CD4-positive, alpha-beta T cell treated with Interleukin-6 at 100 ng/mL for 8 hours (primary cell): ENCODE measurements around the gene WDR55.
"Not testable (repeated sequence)": the region's sequence is repeated elsewhere in the genome, so short reads cannot be mapped to it uniquely, and the experiment has no call there.

Experiments used
- DNase-seq: peaks from one replicate; pipeline ENCODE4 v3.0.0-alpha.2; 2020; ENCODE audit warnings: mixed read lengths, low spot score

Gene WDR55

DNA sequence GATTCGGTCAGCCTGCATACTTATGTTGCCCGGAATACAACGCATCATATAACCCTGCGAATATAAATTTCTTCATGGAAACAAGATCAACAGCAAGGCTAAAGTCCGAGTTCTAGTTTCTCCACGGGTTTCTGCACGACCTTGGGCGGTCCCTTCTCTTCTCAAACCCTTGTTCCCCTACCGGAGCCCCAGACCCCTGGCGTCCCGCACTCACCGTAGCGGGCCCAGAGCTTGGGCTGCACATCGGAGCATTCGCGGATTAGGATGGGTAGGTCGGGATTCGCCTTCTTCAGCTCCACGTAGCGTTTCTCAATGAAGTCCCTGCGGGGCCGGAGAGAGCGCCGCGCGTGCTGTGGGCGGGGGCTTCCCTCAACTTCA, 17.7 kb upstream of the WDR55 start:
- no peak for DNase-seq

DNA sequence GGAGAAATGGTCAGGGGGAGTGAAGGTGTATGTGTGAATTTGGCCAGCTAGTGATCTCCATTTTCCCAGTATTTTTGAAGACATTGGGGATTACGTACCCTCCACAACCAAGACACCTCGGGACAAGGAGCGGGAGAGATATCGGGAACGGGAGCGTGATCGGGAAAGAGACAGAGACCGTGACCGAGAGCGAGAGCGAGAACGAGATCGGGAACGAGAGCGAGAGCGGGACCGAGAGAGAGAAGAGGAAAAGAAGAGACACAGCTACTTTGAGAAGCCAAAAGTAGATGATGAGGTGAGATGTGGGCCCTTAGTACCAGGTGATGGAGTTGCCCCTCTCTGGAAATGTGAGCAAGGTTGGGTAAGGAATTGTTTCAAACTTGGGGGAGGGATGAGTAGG, 5.8 kb upstream of the WDR55 start:
- no peak for DNase-seq

DNA sequence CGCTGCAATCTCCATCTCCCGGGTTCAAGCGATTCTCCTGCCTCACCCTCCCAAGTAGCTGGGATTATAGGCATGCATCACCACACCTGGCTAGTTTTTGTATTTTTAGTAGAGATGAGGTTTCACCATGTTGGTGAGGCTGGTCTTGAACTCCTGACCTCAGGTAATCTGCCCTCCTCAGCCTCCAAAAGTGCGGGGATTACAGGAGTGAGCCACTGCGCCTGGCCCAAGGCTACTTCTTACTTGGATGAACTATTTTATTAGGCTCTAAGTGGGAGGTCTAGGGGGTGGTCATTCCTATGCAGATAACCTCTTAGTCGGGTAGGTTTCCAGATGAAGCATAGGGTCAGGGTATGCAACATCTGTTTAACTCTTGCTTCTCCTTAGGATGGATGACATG, 4.3 kb upstream of the WDR55 start:
- not testable (repeated sequence) for DNase-seq

- no peak for DNase-seq
These were observed 710 bp upstream of the WDR55 start for GRCh38 chr5:140664030-140664358.

DNA sequence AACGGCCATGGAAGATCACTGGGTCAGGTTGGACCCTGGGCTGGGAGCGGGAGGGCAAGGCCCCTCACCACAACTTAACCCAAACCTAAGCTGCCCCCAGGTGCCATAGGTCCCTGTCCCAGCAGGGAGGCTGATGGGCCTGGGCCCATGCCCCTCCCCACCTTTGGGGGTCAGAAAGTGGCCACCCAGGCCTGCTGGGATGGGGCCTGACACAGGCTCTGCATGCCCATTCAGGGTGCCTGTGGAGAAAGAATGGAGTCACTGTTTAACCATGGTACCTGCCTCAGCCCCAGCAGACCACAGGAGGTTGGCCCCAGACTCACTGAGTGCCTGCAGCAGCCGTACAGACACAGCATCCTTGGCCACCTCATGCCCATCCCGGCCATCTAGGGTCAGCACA, 6.3 kb downstream of the WDR55 start:
- not testable (repeated sequence) for DNase-seq

- no peak for DNase-seq
These were observed 6.9 kb downstream of the WDR55 start for GRCh38 chr5:140671472-140672125.

DNA sequence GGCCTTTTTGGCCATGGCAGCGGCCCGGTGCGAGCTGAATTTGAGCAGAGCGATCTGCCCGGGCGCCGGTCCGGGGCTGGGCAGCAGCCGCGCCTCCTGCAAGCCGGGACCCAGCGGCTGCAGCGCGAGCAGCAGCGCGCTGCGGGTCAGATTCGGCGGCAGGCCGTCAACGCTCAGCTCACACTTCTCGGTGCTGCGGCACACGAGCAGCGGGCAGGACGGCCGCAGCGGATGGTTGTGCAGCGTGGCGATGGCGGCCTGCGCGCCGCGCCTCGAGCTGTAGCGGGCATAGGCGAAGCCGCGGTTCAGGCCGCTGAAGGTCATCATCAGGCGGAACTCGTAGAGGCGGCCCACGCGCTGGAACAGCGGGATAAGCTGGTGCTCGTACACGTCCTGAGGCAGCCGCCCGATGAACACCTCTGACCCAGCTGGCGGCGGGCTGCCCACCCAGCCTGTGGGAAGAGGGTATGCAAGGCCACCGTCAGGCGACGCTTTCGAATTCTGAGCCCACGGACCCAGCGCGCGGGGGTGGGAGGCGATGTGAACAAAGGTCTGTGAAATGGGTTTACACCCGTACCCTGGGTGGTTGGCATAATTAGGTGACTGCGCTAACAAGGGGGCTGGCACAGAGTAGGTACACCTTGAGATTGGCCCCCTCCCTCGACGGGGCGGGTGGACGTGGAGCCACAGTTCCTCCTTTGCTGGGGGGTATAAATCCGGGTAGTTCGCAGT, 7.9 kb downstream of the WDR55 start:
- no peak for DNase-seq

GRCh38 chr5:140673187-140673976, 8.7 kb downstream of the WDR55 start, which contains the start of gene DND1:
Gene DND1 (minus strand): TSS chr5:140673576. CDS start chr5:140673542, 34 bp downstream.
- DNase-seq: no peak

DNA sequence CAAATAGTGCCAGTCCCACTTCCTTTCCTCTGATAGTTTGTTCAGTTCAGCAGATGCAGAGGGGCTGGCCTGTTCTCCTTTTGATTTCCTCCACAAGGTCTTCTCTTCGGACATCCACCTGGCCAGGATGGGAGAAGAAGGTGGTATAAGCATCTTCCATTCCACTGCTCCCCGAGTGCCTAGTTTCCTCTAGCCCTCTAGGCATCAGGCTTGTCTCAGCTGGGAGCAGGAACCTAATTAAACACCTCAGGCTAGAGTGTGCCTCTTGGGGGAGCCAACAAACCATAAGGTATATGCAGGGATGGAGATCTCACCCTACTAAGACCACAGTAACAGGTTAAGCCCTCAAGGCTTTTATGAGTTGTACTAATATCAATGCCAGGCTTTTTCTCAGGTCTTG, 9.5 kb downstream of the WDR55 start:
- no peak for DNase-seq

DNA sequence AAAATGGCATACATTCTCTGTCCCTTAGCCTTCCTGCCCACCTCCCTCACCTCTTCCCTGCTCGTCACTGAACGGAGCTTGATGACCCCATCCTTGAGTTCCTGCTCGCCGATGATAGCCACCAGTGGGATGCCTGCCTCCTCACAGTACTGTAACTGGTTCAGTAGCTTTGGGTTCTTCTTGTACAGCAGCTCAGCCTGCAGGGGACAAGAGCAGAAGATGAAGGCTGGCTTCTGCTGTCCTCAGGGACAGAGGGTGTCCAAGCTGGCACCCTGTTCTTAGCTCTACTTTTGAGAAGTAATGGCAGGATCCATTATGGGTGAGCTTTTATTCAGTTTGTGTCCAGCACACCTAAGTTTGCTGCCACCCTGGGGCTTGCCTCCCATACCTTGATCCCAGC, 9.9 kb downstream of the WDR55 start:
- DNase-seq: no peak

DNA sequence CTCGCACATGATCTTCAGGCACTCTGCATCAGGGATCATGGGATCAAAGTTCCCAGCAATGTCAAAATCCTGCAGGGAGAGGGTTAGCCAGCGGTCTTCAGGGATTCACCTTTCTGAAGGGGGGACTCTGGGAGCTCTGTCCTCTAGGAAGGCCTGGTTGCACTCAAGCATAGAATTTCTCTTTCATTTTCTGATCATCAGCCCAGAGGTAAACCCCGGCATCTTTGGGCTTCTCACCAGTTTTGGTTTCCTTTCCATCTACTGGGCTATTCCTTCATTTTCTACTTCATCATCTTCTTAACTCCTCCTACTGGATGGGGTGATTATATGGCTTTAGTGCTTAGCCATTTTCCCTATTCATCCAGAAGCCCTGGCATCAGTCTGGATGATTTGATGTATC, 13.2 kb downstream of the WDR55 start:
- no peak for DNase-seq

DNA sequence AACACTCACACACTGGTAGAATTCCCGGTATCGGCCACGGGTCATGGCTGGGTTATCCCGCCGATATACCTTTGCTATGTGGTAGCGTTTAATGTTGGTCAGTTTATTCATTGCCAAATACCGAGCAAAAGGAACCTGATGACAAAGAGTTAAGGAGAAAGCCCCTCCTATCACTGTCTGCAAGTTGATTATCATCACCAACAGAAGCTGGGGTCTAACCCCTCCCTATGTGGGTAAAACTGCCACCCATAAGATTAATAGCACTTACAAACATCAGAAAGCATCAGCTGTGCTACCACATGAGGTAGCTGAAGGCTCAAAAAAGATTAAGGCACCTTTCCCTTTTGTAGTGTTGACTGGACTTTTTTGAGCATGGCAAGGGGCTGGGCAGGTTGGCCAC, 14.3 kb downstream of the WDR55 start:
- no peak for DNase-seq

DNA sequence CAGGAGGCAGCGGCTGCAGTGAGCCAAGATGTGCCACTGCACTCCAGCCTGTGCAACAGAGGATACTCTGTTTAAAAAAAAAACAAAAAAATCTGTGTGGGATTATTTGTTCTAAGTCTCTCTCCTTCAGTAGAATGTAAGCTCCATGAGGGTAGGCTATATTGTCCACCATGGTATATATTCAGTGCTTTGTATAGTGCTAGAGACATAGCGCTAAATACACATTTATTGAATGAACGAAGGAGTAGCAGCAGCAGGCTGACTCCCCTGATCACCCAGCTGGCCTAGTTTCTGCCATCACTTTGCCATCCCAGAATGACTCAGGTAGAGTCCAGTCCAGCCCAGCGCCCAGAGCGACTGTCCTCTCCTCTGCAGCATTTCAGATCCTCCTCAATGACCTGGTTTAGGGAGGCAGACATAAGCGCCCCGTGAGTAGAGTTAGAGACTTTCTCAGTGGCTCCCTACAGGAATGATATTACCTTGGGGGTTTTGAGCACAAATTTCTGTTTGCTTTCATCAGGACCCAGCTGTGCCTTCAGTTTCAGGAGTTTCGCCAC, 25.8 kb downstream of the WDR55 start:
- no peak for DNase-seq

DNA sequence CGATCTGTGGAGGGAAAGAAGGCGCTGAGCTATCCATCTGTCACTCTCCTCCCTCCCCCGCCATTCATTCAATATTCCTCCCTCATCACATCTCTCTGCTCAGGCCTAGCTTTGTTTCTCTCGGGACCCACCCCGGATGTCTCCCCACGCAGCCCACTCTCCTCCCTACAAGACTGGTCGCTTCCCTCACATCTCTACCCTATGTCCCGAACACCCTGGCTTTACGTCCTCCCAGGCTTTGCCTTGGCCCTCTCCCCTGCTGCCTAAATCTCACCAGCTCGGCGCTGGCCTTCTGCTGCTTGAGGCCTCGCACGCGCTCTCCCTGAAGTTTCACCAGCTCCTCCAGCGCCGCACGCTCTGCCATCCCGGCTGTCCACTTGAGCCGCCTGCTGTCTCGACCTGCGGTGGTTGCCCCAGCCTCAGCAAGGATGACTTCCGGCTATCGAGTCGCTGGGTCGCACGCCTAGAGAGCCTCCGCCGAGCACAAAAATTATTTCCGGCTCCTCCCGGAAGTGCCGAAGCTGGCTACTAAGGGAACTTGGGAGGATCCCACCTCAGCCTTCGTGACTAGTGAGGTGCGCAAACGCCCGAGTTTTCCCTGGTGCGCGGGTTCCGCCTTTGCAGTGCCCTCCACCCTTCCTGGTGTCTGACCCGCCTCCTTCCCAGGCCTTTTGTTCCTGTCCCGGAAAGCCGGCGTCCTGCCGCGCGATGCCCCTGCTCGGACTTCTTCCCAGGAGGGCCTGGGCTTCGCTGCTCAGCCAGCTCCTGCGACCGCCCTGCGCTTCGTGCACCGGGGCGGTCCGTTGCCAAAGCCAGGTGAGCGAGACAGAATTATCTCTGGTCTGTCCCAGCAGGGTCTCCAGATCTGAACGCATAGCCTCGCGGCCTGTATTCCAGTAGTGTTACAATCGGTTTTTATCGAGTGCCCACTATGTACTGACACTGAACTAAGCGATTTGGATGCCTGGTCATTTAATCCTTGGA, 26.5 kb downstream of the WDR55 start, which contains the start of the genes HARS1 and HARS2:
TSS of gene HARS1 (minus strand) at position 430 of the 984 bp plus-strand sequence. CDS start at position 364, 66 bp downstream.
TSS of gene HARS2 (plus strand) at position 515 of the 984 bp plus-strand sequence. CDS start at position 709, 194 bp downstream.
- DNase-seq: peak; percentile 81

DNA sequence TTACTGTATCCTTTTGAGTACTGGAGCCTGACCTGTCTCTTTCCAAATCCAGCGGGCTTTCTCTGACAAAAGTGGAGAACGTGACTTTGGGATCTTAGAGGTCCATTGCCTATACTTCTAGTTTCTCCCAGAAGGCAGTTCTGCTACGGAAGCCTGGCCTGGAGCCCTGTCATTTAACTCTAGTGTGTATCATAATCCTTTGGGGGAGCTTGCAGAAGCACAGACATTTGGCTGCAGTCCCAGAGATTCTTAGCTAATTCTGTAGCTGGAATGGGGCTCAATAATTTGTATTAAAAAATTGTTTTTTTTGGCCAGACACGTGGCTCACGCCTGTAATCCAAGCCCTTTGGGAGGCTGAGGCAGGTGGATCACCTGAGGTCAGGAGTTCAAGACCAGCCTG, 29.6 kb downstream of the WDR55 start:
- no peak for DNase-seq

GRCh38 chr5:140696891-140697492, 32.3 kb downstream of the WDR55 start:
- DNase-seq: no peak

GRCh38 chr5:140700177-140701144, 35.8 kb downstream of the WDR55 start, which contains the start of gene ZMAT2:
Gene ZMAT2 (plus strand): TSS chr5:140700447. CDS start chr5:140700461, 14 bp downstream.
- peak; percentile 95 for DNase-seq

- no peak for DNase-seq
These were observed 43.1 kb downstream of the WDR55 start for GRCh38 chr5:140707812-140708211.

DNA sequence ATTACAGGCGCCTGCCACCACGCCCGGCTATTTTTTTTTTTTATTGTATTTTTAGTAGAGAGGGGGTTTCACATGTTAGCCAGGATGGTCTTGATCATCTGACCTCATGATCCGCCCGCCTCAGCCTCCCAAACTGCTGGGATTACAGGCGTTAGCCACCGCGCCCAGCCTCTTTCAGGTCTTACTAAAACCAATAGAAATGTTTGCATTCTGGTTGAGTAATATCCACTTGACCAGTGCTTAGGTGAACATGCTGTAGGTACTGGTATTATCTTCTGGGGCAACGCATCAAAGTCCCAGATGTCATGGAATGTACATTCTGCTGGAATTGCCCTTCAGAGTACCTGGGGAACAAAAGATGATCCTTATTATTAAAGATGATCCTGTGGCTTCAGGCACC, 44.1 kb downstream of the WDR55 start:
- DNase-seq: not testable (repeated sequence)
